Activated CD4-positive, CD25-positive, alpha-beta regulatory T cell treated with anti-CD3 and anti-CD28 coated beads, Interleukin-2, amount 50 U/mL, for 72 hours (primary cell): ENCODE data around the gene OXSR1.
"Not testable (repeated sequence)": the region's sequence is repeated elsewhere in the genome, so short reads cannot be mapped to it uniquely, and the experiment has no call there.

ENCODE experiments used
- DNase-seq: peaks from one replicate; pipeline ENCODE4 v3.0.0; 2021

Gene OXSR1

GRCh38 chr3:38235466-38235865, 70.1 kb downstream of the OXSR1 start:
- no peak for DNase-seq

GRCh38 chr3:38238416-38239008, 73.2 kb downstream of the OXSR1 start:
- no peak for DNase-seq

- not testable (repeated sequence) for DNase-seq
Measured at GRCh38 chr3:38242812-38243211, 77.5 kb downstream of the OXSR1 start.

- no peak for DNase-seq
Measured at GRCh38 chr3:38245930-38246329, 80.6 kb downstream of the OXSR1 start.

- no peak for DNase-seq
Measured at GRCh38 chr3:38247366-38248035, 82.2 kb downstream of the OXSR1 start.

- DNase-seq, result no peak
Measured at GRCh38 chr3:38250198-38250597, 84.9 kb downstream of the OXSR1 start.

- DNase-seq, result no peak
Measured at GRCh38 chr3:38251197-38251596, 85.9 kb downstream of the OXSR1 start.

GRCh38 chr3:38253704-38254103, 88.4 kb downstream of the OXSR1 start:
- no peak for DNase-seq

- DNase-seq, result no peak
Measured at GRCh38 chr3:38254872-38255271, 89.5 kb downstream of the OXSR1 start.

- no peak for DNase-seq
Measured at GRCh38 chr3:38255627-38256026, 90.3 kb downstream of the OXSR1 start.

GRCh38 chr3:38257583-38257982, 92.2 kb downstream of the OXSR1 start:
- no peak for DNase-seq

GRCh38 chr3:38260474-38260873, 95.1 kb downstream of the OXSR1 start:
- DNase-seq, result no peak

GRCh38 chr3:38264353-38264771, 99.0 kb downstream of the OXSR1 start:
- DNase-seq, result no peak

GRCh38 chr3:38264779-38265178, 99.4 kb downstream of the OXSR1 start:
- DNase-seq, result no peak

GRCh38 chr3:38265604-38266307, 100.4 kb downstream of the OXSR1 start, which contains the start of gene SLC22A13:
Gene SLC22A13, plus strand, starts transcription at chr3:38265812. Its CDS starts 49 bp downstream, at chr3:38265861.
- no peak for DNase-seq

GRCh38 chr3:38266810-38267209, 101.5 kb downstream of the OXSR1 start:
- DNase-seq, result no peak

- no peak for DNase-seq
Measured at GRCh38 chr3:38267662-38268061, 102.3 kb downstream of the OXSR1 start.

- DNase-seq, result no peak
Measured at GRCh38 chr3:38268087-38268486, 102.8 kb downstream of the OXSR1 start.

- DNase-seq, result no peak
Measured at GRCh38 chr3:38268522-38268921, 103.2 kb downstream of the OXSR1 start.

GRCh38 chr3:38270606-38271005, 105.3 kb downstream of the OXSR1 start:
- no peak for DNase-seq

- DNase-seq, result no peak
Measured at GRCh38 chr3:38271553-38271952, 106.2 kb downstream of the OXSR1 start.

- no peak for DNase-seq
Measured at GRCh38 chr3:38274864-38275649, 109.7 kb downstream of the OXSR1 start.

- no peak for DNase-seq
Measured at GRCh38 chr3:38275658-38276057, 110.3 kb downstream of the OXSR1 start.
